GF-D8 (cell line): Measurements from ENCODE around the gene NXT1.

Experiments used
- DNase-seq: peaks from one replicate; lab custom pipeline; 2025; lab: John Stamatoyannopoulos, UW

NXT1 gene

GRCh38 chr20:23361119-23361475 lies 10.5 kb downstream of the NXT1 start:
- peak; percentile 30 for DNase-seq

GRCh38 chr20:23361476-23362391 lies 11.1 kb downstream of the NXT1 start, which contains the start of gene GZF1:
TSS of gene GZF1 (plus strand) at chr20:23362182. CDS start at chr20:23364384, 2,202 bp downstream.
- DNase-seq: peak; percentile 94

- peak; percentile 72 for DNase-seq
These were observed 12.0 kb downstream of the NXT1 start for GRCh38 chr20:23362392-23363256.

GRCh38 chr20:23363257-23363649 lies 12.7 kb downstream of the NXT1 start:
- DNase-seq: no peak

- DNase-seq: no peak
These were observed 15.0 kb downstream of the NXT1 start for GRCh38 chr20:23365390-23366165.

GRCh38 chr20:23366384-23366783 lies 15.8 kb downstream of the NXT1 start:
- DNase-seq: no peak

- DNase-seq: no peak
These were observed 17.2 kb downstream of the NXT1 start for GRCh38 chr20:23367770-23368169.

- DNase-seq: no peak
These were observed 17.9 kb downstream of the NXT1 start for GRCh38 chr20:23368316-23369071.

GRCh38 chr20:23369072-23369823 lies 18.7 kb downstream of the NXT1 start:
- no peak for DNase-seq

GRCh38 chr20:23370274-23370673 lies 19.7 kb downstream of the NXT1 start:
- no peak for DNase-seq

GRCh38 chr20:23370873-23371272 lies 20.3 kb downstream of the NXT1 start:
- no peak for DNase-seq

GRCh38 chr20:23371496-23371895 lies 20.9 kb downstream of the NXT1 start:
- no peak for DNase-seq

- no peak for DNase-seq
These were observed 23.9 kb downstream of the NXT1 start for GRCh38 chr20:23374441-23374840.

GRCh38 chr20:23375827-23376226 lies 25.2 kb downstream of the NXT1 start:
- no peak for DNase-seq

- no peak for DNase-seq
These were observed 29.2 kb downstream of the NXT1 start for GRCh38 chr20:23379772-23380171.

GRCh38 chr20:23381876-23382275 lies 31.3 kb downstream of the NXT1 start:
- no peak for DNase-seq

GRCh38 chr20:23386304-23387117 lies 35.9 kb downstream of the NXT1 start:
- no peak for DNase-seq

GRCh38 chr20:23387118-23387443 lies 36.5 kb downstream of the NXT1 start:
- no peak for DNase-seq

- DNase-seq: no peak
These were observed 39.6 kb downstream of the NXT1 start for GRCh38 chr20:23390091-23390774.
